ENCODE results near the gene RGS19. TPM values are rescaled to one million over a fixed set of nuclear protein-coding genes. Genes with fewer than 3 reads are reported as not detected.

RGS19 gene
- total RNA-seq, 4 donors from 2014 or later: 12.9 to 35.7 (median 20.1) TPM

- no peak for DNase-seq (ENCODE audit: low spot score in 2 of 2)
- Histone ChIP-seq H3K27me3 (peaks cover 0 to 80% of the 10 kb centered on the region in 2 donors), H3K9me3 (no peaks in the 10 kb centered on the region), H3K36me3 (no peaks in the 10 kb centered on the region), H3K27ac (no peak overlapping the region), H3K4me1 (peaks cover 0 to 38% (median 8%) of the 10 kb centered on the region in 4 donors), H3K4me3 (peak overlapping the region in 2 of 4 donors; percentile 9 to 47)
- WGBS, 2 donors: 67 to 74% methylated on average over 8 of the region's 8 CpGs
- TF ChIP-seq CTCF (IDR thresholded peaks at IDR 0.05) (no peak), EP300 (IDR thresholded peaks at IDR 0.05) (no peak), POLR2A (IDR thresholded peaks at IDR 0.05) (no peak)
Observed at GRCh38 chr20:64047046-64047389, 32.3 kb downstream of the RGS19 start.

- Histone ChIP-seq H3K9me3 (no peaks in the 10 kb centered on the region), H3K27ac (no peak overlapping the region)
Observed at GRCh38 chr20:64045346-64046011, 33.8 kb downstream of the RGS19 start.

DNA sequence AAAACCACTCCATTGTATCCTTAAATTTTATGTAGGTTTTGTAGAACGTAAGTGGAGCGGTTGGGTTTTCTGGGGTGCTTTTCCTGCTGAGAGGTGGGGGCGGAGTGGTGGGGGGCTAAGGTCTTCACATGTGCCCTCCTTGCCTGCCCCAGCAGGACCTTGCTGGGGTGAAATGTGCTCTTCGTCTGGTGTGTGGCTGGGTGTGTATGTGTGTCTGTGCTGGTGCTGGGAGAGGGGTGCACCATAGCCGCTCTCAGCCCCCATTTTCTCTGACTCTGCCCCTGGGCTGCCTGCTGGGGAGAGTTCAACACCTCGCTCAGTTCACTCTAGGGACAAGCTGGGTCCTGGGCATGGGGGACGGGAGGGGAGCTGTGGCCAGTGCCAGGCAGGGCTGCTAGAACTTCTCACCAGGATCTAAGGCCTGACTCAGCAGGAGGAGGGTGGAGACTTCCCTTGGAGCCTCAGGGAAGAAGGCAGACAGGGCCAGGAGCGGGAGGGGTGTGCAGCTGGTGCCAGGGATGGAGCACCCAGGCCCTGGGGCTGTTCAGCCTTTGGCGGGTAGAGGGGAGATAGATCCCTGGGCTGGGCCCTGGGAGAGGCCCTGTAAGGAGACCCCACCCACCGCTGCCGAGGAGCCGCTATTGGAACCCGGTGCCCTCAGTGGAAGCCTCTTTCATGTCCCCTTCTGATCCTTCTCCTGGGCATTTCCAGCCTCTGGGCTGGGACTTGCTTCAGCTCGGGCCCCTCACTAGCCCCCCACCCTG lies 34.7 kb downstream of the RGS19 start:
- no peak overlapping the region for H3K4me3 ChIP-seq
- H3K4me1 ChIP-seq: peaks cover 0 to 47% (median 18%) of the 10 kb centered on the region in 4 donors
- no peak for DNase-seq (ENCODE audit: low spot score in 2 of 2)
- H3K36me3 ChIP-seq: no peaks in the 10 kb centered on the region
- WGBS, 2 donors: 58 to 73% methylated on average over 12 to 14 of the region's 14 CpGs
- peaks cover 0 to 80% of the 10 kb centered on the region in 2 donors for H3K27me3 ChIP-seq
- peak overlapping the region in 1 of 4 donors; percentile 28 for H3K27ac ChIP-seq
- no peaks in the 10 kb centered on the region for H3K9me3 ChIP-seq
- no peak for TF ChIP-seq POLR2A (IDR thresholded peaks at IDR 0.05)
- no peak for TF ChIP-seq CTCF (IDR thresholded peaks at IDR 0.05)
- TF ChIP-seq EP300 (IDR thresholded peaks at IDR 0.05): no peak

More at GRCh38 chr20:64045346-64046011, 33.8 kb downstream of the RGS19 start:
- Histone ChIP-seq H3K4me1 (peaks cover 0 to 47% (median 20%) of the 10 kb centered on the region in 4 donors), H3K4me3 (no peak overlapping the region), H3K36me3 (no peaks in the 10 kb centered on the region), H3K27me3 (peaks cover 0 to 80% of the 10 kb centered on the region in 2 donors)
- no peak for DNase-seq (ENCODE audit: low spot score in 2 of 2)
- WGBS, 2 donors: 62 to 75% methylated on average over 8 to 10 of the region's 11 CpGs
- TF ChIP-seq CTCF (IDR thresholded peaks at IDR 0.05) (no peak), POLR2A (IDR thresholded peaks at IDR 0.05) (no peak), EP300 (IDR thresholded peaks at IDR 0.05) (no peak)

GRCh38 chr20:64043768-64044167 lies 35.5 kb downstream of the RGS19 start:
- WGBS, 2 donors: 84 to 85% methylated on average over 9 of the region's 9 CpGs
- no peak for DNase-seq (ENCODE audit: low spot score in 2 of 2)
- Histone ChIP-seq H3K36me3 (no peaks in the 10 kb centered on the region), H3K9me3 (no peaks in the 10 kb centered on the region), H3K4me3 (no peak overlapping the region), H3K27ac (no peak overlapping the region), H3K4me1 (peaks cover 0 to 49% (median 22%) of the 10 kb centered on the region in 4 donors), H3K27me3 (peaks cover 0 to 87% of the 10 kb centered on the region in 2 donors)
- no peak for TF ChIP-seq POLR2A (IDR thresholded peaks at IDR 0.05)
- no peak for TF ChIP-seq EP300 (IDR thresholded peaks at IDR 0.05)
- no peak for TF ChIP-seq CTCF (IDR thresholded peaks at IDR 0.05)
